Stomach (tissue), 9 donors: ENCODE results near the gene TDP1. TPM values are rescaled to one million over a fixed set of nuclear protein-coding genes. Genes with fewer than 3 reads are reported as not detected.

Experiments used
- DNase-seq, 2 donors: peaks; one replicate each; pipeline versions ENCODE4 v3.0.0 to v3.0.0-alpha.2; 2013 to 2019
- H3K27ac ChIP-seq, 5 donors: fragments of 200-600 bp in 4 of 5; sonication (generic) in 4 of 5; one replicate each; pipeline ENCODE4 v1.5.1; 2013 to 2019; ENCODE audit warnings: mild to moderate bottlenecking in 1 of 5, moderate library complexity in 1 of 5
- H3K27me3 ChIP-seq, 3 donors: fragments of 200-600 bp; sonication (generic); one replicate each; pipeline ENCODE4 v1.5.1; 2017 to 2019; ENCODE audit warnings: mixed run types in 1 of 3
- H3K36me3 ChIP-seq, 4 donors: fragments of 200-600 bp; sonication (generic); 1 replicate in 3 of 4; 2 replicates in 1 of 4; pipeline ENCODE4 v1.5.1; 2016 to 2019
- H3K4me1 ChIP-seq, 4 donors: fragments of 200-600 bp; sonication (generic); one replicate each; pipeline ENCODE4 v1.5.1; 2016 to 2019
- H3K4me3 ChIP-seq, 4 donors: fragments of 200-600 bp; sonication (generic) in 3 of 4; one replicate each; pipeline ENCODE4 v1.5.1; 2016 to 2019; ENCODE audit warnings: mild to moderate bottlenecking in 1 of 4
- H3K9me3 ChIP-seq, 4 donors: fragments of 200-600 bp; sonication (generic); one replicate each; pipeline ENCODE4 v1.5.1; 2016 to 2019
- CTCF ChIP-seq, 7 experiments: fragments of 450-650 bp in 4 of 7; fragments of 200-600 bp in 3 of 7; sonication (generic) in 3 of 7; IDR thresholded peaks; one replicate each; pipeline ENCODE4 v1.5.1; 2016 to 2019; ENCODE audit warnings: antibody characterized with exemption in 7 of 7, control low read depth in 2 of 7, mild to moderate bottlenecking in 1 of 7
- EP300 ChIP-seq: sonication (generic); formaldehyde crosslinking; IDR thresholded peaks from one replicate; pipeline ENCODE4 v1.6.1; 2017; ENCODE audit warnings: antibody characterized with exemption
- POLR2A ChIP-seq, 4 donors: fragments of 450-650 bp; IDR thresholded peaks; one replicate each; pipeline ENCODE4 v1.6.1; 2016; ENCODE audit warnings: antibody characterized with exemption in 4 of 4, control low read depth in 2 of 4, mild to moderate bottlenecking in 1 of 4, moderate library complexity in 1 of 4
- POLR2AphosphoS5 ChIP-seq, 3 donors: sonication (generic); formaldehyde crosslinking; IDR thresholded peaks; one replicate each; pipeline ENCODE4 v1.6.1; 2016; ENCODE audit warnings: antibody characterized with exemption in 3 of 3
- WGBS, 5 donors: extraction: QIAGEN DNeasy Blood & Tissue Kit in 3 of 5; methylation state at CpG; one replicate each; pipeline versions ENCODE4 v1.1.5 to v1.1.7; 2013 to 2018; 5-methylcytosine and 5-hydroxymethylcytosine counted together
- intact Hi-C: fragments of 100-400 bp; cut with DNase I; formaldehyde crosslinking; loops from one replicate; pipeline ENCODE4 v1.15.1; 2023; ENCODE audit warnings: low total_unique reads
- polyA plus RNA-seq, 3 donors: library from polyadenylated mRNA; stranded (reverse); fragments of 200-250 nt; gene quantifications; one replicate each; pipeline ENCODE4 v1.2.3, GENCODE V29; 2013
- total RNA-seq, 5 donors: library from RNA; depleted of rRNA; stranded (reverse); fragments of >200 nt; gene quantifications; one replicate each; pipeline versions ENCODE4 v1.1.0 to v1.2.3, GENCODE V29; 2014 to 2016
- donor health status: healthy with polysubstance abuse.
- donor health status: Bipolar disorder and iron deficiency.
- donor health status: healthy.

The TDP1 gene
- total and polyA plus RNA-seq, 8 donors: 2.6 to 127 (median 11.8) TPM

- WGBS, 5 donors: 78 to 90% (median 87%) methylated on average over 3 of the region's 3 CpGs
- no peak for TF ChIP-seq EP300
- no peak for TF ChIP-seq POLR2A (IDR thresholded peaks at IDR 0.05)
- H3K27me3 ChIP-seq: no peaks in the 10 kb centered on the region
- no peaks in the 10 kb centered on the region for H3K9me3 ChIP-seq
- intact Hi-C loops: no loop called here
- H3K36me3 ChIP-seq: peaks cover 0 to 33% (median 18%) of the 10 kb centered on the region in 4 donors
- H3K4me3 ChIP-seq: no peak overlapping the region
- H3K27ac ChIP-seq: no peak overlapping the region
- peaks cover 8 to 39% (median 24%) of the 10 kb centered on the region in 4 donors for H3K4me1 ChIP-seq
- no peak for DNase-seq
These were observed 4.2 kb downstream of the TDP1 start for GRCh38 chr14:89959853-89960445.

- intact Hi-C loops: no loop called here
- peaks cover 0 to 37% (median 18%) of the 10 kb centered on the region in 4 donors for H3K36me3 ChIP-seq
- no peak for TF ChIP-seq POLR2A (IDR thresholded peaks at IDR 0.05)
- TF ChIP-seq EP300: no peak
- TF ChIP-seq POLR2AphosphoS5 (IDR thresholded peaks at IDR 0.05): no peak
- no peak for TF ChIP-seq CTCF (IDR thresholded peaks at IDR 0.05)
- WGBS, 5 donors: 42 to 76% (median 56%) methylated on average over 3 of the region's 3 CpGs
- DNase-seq: no peak
- H3K9me3 ChIP-seq: no peaks in the 10 kb centered on the region
- no peak overlapping the region for H3K27ac ChIP-seq
- no peak overlapping the region for H3K4me3 ChIP-seq
- H3K27me3 ChIP-seq: no peaks in the 10 kb centered on the region
- H3K4me1 ChIP-seq: peaks cover 8 to 39% (median 22%) of the 10 kb centered on the region in 4 donors
These were observed 5.2 kb downstream of the TDP1 start for GRCh38 chr14:89960914-89961313.

- Histone ChIP-seq H3K4me3 (no peak overlapping the region), H3K9me3 (no peaks in the 10 kb centered on the region), H3K27me3 (no peaks in the 10 kb centered on the region), H3K27ac (no peak overlapping the region), H3K4me1 (peaks cover 0 to 14% (median 4%) of the 10 kb centered on the region in 4 donors), H3K36me3 (peaks cover 3 to 55% (median 34%) of the 10 kb centered on the region in 4 donors)
- TF ChIP-seq POLR2A (IDR thresholded peaks at IDR 0.05): no peak
- no peak for TF ChIP-seq POLR2AphosphoS5 (IDR thresholded peaks at IDR 0.05)
- TF ChIP-seq CTCF (IDR thresholded peaks at IDR 0.05): no peak
- TF ChIP-seq EP300: no peak
- WGBS, 5 donors: 73 to 87% (median 82%) methylated on average over 10 of the region's 10 CpGs
- no peak for DNase-seq
- intact Hi-C loops: no loop called here
These were observed 7.7 kb downstream of the TDP1 start for GRCh38 chr14:89963288-89963978.

- no peaks in the 10 kb centered on the region for H3K9me3 ChIP-seq
- no peak for DNase-seq
- H3K36me3 ChIP-seq: peaks cover 8 to 76% (median 47%) of the 10 kb centered on the region in 4 donors
- no peak overlapping the region for H3K4me3 ChIP-seq
- peaks cover 0 to 8% (median 3%) of the 10 kb centered on the region in 4 donors for H3K4me1 ChIP-seq
- H3K27ac ChIP-seq: no peak overlapping the region
- intact Hi-C loops: no loop called here
- TF ChIP-seq POLR2AphosphoS5 (IDR thresholded peaks at IDR 0.05) (no peak), CTCF (IDR thresholded peaks at IDR 0.05) (no peak), POLR2A (IDR thresholded peaks at IDR 0.05) (no peak), EP300 (no peak)
- 93 to 100% (median 97%) methylated on average over 1 of the region's 1 CpG for whole genome bisulfite sequencing, 5 donors
- no peaks in the 10 kb centered on the region for H3K27me3 ChIP-seq
These were observed 10.1 kb downstream of the TDP1 start for GRCh38 chr14:89965839-89966238.
